Activated T-cell treated with anti-CD3 and anti-CD28 coated beads, Interleukin-2, amount 50 U/mL, for 72 hours (primary cell): Measurements from ENCODE around the gene CADPS. TPM values are rescaled to one million over a fixed set of nuclear protein-coding genes. Genes with fewer than 3 reads are reported as not detected.
A peak's percentile ranks its signal among the peaks of the same experiment; 100 is the strongest.

Source experiments
- ATAC-seq, 2 donors: fragments of 150-1000 bp; cut with Tn5 transposase; replicated peaks in 1 of 2; 2 replicates each; pipeline ENCODE4 v1.10.0; 2021; ENCODE audit warnings: moderate library complexity in 2 of 2, mild to moderate bottlenecking in 1 of 2
- DNase-seq, 2 donors: peaks; one replicate each; pipeline ENCODE4 v3.0.0; 2021 to 2022; ENCODE audit warnings: mixed read lengths in 1 of 2
- H3K27ac Mint-ChIP-seq: one replicate; pipeline ENCODE4 v1.8.0; 2022; ENCODE audit warnings: mild to moderate bottlenecking, moderate library complexity, mixed read lengths
- H3K27me3 Mint-ChIP-seq: one replicate; pipeline ENCODE4 v1.8.0; 2022; ENCODE audit warnings: low read depth, mixed read lengths
- H3K36me3 Mint-ChIP-seq, 2 donors: one replicate each; pipeline ENCODE4 v1.8.0; 2022; ENCODE audit warnings: mixed read lengths in 2 of 2, mild to moderate bottlenecking in 1 of 2; ENCODE audit not compliant: insufficient read depth in 2 of 2
- H3K4me1 Mint-ChIP-seq: one replicate; pipeline ENCODE4 v1.8.0; 2022; ENCODE audit warnings: low read depth, mixed read lengths
- H3K4me3 Mint-ChIP-seq, 2 donors: one replicate each; pipeline ENCODE4 v1.8.0; 2022; ENCODE audit warnings: mild to moderate bottlenecking in 2 of 2, mixed read lengths in 2 of 2, moderate library complexity in 2 of 2
- H3K9me3 Mint-ChIP-seq, 2 donors: one replicate each; pipeline ENCODE4 v1.8.0; 2022; ENCODE audit warnings: mixed read lengths in 2 of 2
- total RNA-seq, 2 donors: library from RNA; stranded (reverse); gene quantifications; one replicate each; pipeline ENCODE4 v1.2.3, GENCODE V29; 2022

The CADPS gene
- total RNA-seq, 2 donors from 2014 or later, result not detected

GRCh38 chr3:62888778-62889177 lies 13.6 kb upstream of the CADPS start:
- Mint-ChIP-seq H3K27me3 (no peaks in the 10 kb centered on the region), H3K4me1 (no peaks in the 10 kb centered on the region), H3K27ac (no peak overlapping the region), H3K4me3 (no peak overlapping the region), H3K9me3 (peaks cover 2 to 5% of the 10 kb centered on the region in 2 donors), H3K36me3 (peaks cover 0 to 1% of the 10 kb centered on the region in 2 donors)
- ATAC-seq (no peak), DNase-seq (no peak)

- H3K27ac Mint-ChIP-seq, result no peak overlapping the region
- no peaks in the 10 kb centered on the region for H3K4me1 Mint-ChIP-seq
- no peaks in the 10 kb centered on the region for H3K27me3 Mint-ChIP-seq
- peaks cover 2 to 5% of the 10 kb centered on the region in 2 donors for H3K9me3 Mint-ChIP-seq
- peaks cover 0 to 1% of the 10 kb centered on the region in 2 donors for H3K36me3 Mint-ChIP-seq
- DNase-seq (no peak), ATAC-seq (no peak)
- H3K4me3 Mint-ChIP-seq, result no peak overlapping the region
Measured at GRCh38 chr3:62888180-62888579, 13.0 kb upstream of the CADPS start.

- no peaks in the 10 kb centered on the region for H3K4me1 Mint-ChIP-seq
- no peak overlapping the region for H3K4me3 Mint-ChIP-seq
- peaks cover 0 to 1% of the 10 kb centered on the region in 2 donors for H3K36me3 Mint-ChIP-seq
- no peaks in the 10 kb centered on the region for H3K27me3 Mint-ChIP-seq
- DNase-seq, result no peak
- H3K9me3 Mint-ChIP-seq, result peaks cover 2 to 5% of the 10 kb centered on the region in 2 donors
- no peak for ATAC-seq
- H3K27ac Mint-ChIP-seq, result no peak overlapping the region
Measured at GRCh38 chr3:62885136-62885535, 9.9 kb upstream of the CADPS start.

- peaks cover 0 to 1% of the 10 kb centered on the region in 2 donors for H3K36me3 Mint-ChIP-seq
- H3K4me3 Mint-ChIP-seq, result no peak overlapping the region
- H3K9me3 Mint-ChIP-seq, result peaks cover 2 to 3% of the 10 kb centered on the region in 2 donors
- H3K4me1 Mint-ChIP-seq, result no peaks in the 10 kb centered on the region
- ATAC-seq (no peak), DNase-seq (no peak)
- H3K27ac Mint-ChIP-seq, result no peak overlapping the region
- H3K27me3 Mint-ChIP-seq, result no peaks in the 10 kb centered on the region
Measured at GRCh38 chr3:62884096-62884870, 9.1 kb upstream of the CADPS start.

- no peaks in the 10 kb centered on the region for H3K4me1 Mint-ChIP-seq
- no peak for ATAC-seq
- no peak overlapping the region for H3K4me3 Mint-ChIP-seq
- H3K9me3 Mint-ChIP-seq, result peaks cover 0 to 3% of the 10 kb centered on the region in 2 donors
- no peak for DNase-seq
- H3K27ac Mint-ChIP-seq, result no peak overlapping the region
- peaks cover 4% of the 10 kb centered on the region for H3K27me3 Mint-ChIP-seq
- H3K36me3 Mint-ChIP-seq, result peaks cover 0 to 1% of the 10 kb centered on the region in 2 donors
Measured at GRCh38 chr3:62882676-62883200, 7.5 kb upstream of the CADPS start.

GRCh38 chr3:62876064-62876463 lies 848 bp upstream of the CADPS start:
- Mint-ChIP-seq H3K27ac (no peak overlapping the region), H3K9me3 (no peaks in the 10 kb centered on the region), H3K36me3 (peaks cover 2 to 10% of the 10 kb centered on the region in 2 donors), H3K4me3 (no peak overlapping the region), H3K27me3 (peaks cover 46% of the 10 kb centered on the region), H3K4me1 (no peaks in the 10 kb centered on the region)
- peak in 1 of 2 donors; percentile 5 for DNase-seq
- no peak for ATAC-seq

- no peaks in the 10 kb centered on the region for H3K4me1 Mint-ChIP-seq
- peaks cover 2 to 10% of the 10 kb centered on the region in 2 donors for H3K36me3 Mint-ChIP-seq
- DNase-seq (no peak), ATAC-seq (no peak)
- H3K9me3 Mint-ChIP-seq, result no peaks in the 10 kb centered on the region
- H3K27ac Mint-ChIP-seq, result no peak overlapping the region
- H3K4me3 Mint-ChIP-seq, result no peak overlapping the region
- H3K27me3 Mint-ChIP-seq, result peaks cover 46% of the 10 kb centered on the region
Measured at GRCh38 chr3:62875558-62876002, 364 bp upstream of the CADPS start.

- Mint-ChIP-seq H3K4me3 (peak overlapping the region; percentile 36 to 39), H3K27me3 (peaks cover 46% of the 10 kb centered on the region), H3K4me1 (no peaks in the 10 kb centered on the region), H3K36me3 (peaks cover 2 to 10% of the 10 kb centered on the region in 2 donors), H3K27ac (no peak overlapping the region), H3K9me3 (peaks cover 0 to 2% of the 10 kb centered on the region in 2 donors)
- ATAC-seq (no peak), DNase-seq (no peak)
Measured at GRCh38 chr3:62873761-62874710, 1.2 kb downstream of the CADPS start.

- Mint-ChIP-seq H3K27ac (no peak overlapping the region), H3K36me3 (peaks cover 2 to 10% of the 10 kb centered on the region in 2 donors), H3K4me3 (peak overlapping the region in 1 of 2 donors; percentile 36), H3K4me1 (no peaks in the 10 kb centered on the region), H3K27me3 (peaks cover 46% of the 10 kb centered on the region), H3K9me3 (peaks cover 0 to 2% of the 10 kb centered on the region in 2 donors)
- ATAC-seq, result no peak
- no peak for DNase-seq
Measured at GRCh38 chr3:62873451-62873760, 1.8 kb downstream of the CADPS start.

GRCh38 chr3:62872318-62872717 lies 2.9 kb downstream of the CADPS start:
- ATAC-seq (no peak), DNase-seq (no peak)
- Mint-ChIP-seq H3K27me3 (peaks cover 38% of the 10 kb centered on the region), H3K4me1 (no peaks in the 10 kb centered on the region), H3K36me3 (peaks cover 2 to 10% of the 10 kb centered on the region in 2 donors), H3K27ac (no peak overlapping the region), H3K9me3 (peaks cover 0 to 2% of the 10 kb centered on the region in 2 donors), H3K4me3 (no peak overlapping the region)

GRCh38 chr3:62870321-62870720 lies 4.9 kb downstream of the CADPS start:
- H3K9me3 Mint-ChIP-seq, result peaks cover 0 to 2% of the 10 kb centered on the region in 2 donors
- peaks cover 2 to 3% of the 10 kb centered on the region in 2 donors for H3K36me3 Mint-ChIP-seq
- no peaks in the 10 kb centered on the region for H3K4me1 Mint-ChIP-seq
- DNase-seq (no peak), ATAC-seq (no peak)
- H3K4me3 Mint-ChIP-seq, result no peak overlapping the region
- H3K27ac Mint-ChIP-seq, result no peak overlapping the region
- peaks cover 18% of the 10 kb centered on the region for H3K27me3 Mint-ChIP-seq

- no peak overlapping the region for H3K27ac Mint-ChIP-seq
- H3K4me1 Mint-ChIP-seq, result no peaks in the 10 kb centered on the region
- no peaks in the 10 kb centered on the region for H3K27me3 Mint-ChIP-seq
- no peak for DNase-seq
- H3K36me3 Mint-ChIP-seq, result no peaks in the 10 kb centered on the region
- peaks cover 3 to 4% of the 10 kb centered on the region in 2 donors for H3K9me3 Mint-ChIP-seq
- H3K4me3 Mint-ChIP-seq, result no peak overlapping the region
- no peak for ATAC-seq
Measured at GRCh38 chr3:62863648-62864047, 11.6 kb downstream of the CADPS start.
